ENCODE measurements around the gene CARD9. TPM values are rescaled to one million over a fixed set of nuclear protein-coding genes. Genes with fewer than 3 reads are reported as not detected.

Gene CARD9, protein sequence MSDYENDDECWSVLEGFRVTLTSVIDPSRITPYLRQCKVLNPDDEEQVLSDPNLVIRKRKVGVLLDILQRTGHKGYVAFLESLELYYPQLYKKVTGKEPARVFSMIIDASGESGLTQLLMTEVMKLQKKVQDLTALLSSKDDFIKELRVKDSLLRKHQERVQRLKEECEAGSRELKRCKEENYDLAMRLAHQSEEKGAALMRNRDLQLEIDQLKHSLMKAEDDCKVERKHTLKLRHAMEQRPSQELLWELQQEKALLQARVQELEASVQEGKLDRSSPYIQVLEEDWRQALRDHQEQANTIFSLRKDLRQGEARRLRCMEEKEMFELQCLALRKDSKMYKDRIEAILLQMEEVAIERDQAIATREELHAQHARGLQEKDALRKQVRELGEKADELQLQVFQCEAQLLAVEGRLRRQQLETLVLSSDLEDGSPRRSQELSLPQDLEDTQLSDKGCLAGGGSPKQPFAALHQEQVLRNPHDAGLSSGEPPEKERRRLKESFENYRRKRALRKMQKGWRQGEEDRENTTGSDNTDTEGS
- total RNA-seq: 1 to 10 TPM; 2.3 to 7.4 (median 3.3) TPM

DNA sequence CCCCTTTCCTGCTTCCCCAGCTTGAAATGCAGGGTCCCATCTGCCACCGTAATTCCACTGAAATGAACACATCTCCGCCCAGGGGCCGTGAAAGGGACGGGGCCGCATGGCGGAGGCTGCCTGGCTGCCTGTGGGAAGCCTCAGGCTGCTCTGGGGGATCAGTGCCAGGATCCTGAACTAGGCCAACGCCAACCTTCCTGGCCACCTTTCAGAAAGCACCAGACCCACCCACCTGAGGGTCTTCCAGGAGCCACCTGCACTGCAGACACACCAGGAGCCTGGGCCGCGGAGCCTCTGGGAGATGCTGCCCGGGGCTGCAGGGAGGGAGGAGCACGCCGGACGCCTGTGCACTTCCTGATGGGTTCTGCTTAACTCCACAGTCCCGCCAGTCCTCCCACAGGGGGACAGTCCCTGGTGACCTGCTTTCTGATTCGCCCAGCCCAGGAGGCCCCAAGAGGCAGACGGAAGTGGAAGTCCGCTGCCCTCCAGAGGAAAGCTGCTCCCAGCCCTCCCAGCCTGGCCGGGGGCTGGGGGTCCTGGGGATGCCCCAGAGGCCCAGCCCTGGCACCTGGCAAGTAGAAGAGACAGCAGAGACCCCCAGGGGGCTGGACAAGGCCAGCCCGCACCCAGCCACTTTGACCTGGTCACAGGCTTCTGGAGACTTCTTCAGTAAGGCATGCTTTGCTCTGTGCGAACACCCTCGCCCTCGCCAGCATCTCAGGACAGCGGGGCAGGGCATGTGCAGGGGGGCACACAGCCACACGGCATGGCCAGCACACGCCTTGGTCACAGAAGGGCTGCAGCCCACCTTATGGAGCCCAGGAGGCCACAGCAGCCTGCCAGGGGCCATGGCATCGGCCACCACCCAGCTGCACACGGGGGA is at the start of gene CARD9:
CARD9 (minus strand) TSS at position 370 of the 883 bp plus-strand sequence. CDS start 1,591 bp downstream, outside the sequence.
- peaks cover 8% of the 10 kb centered on the region for H3K36me3 ChIP-seq
- no peaks in the 10 kb centered on the region for H3K9me3 ChIP-seq
- peaks cover 21% of the 10 kb centered on the region for H3K4me1 ChIP-seq
- H3K27me3 ChIP-seq: no peaks in the 10 kb centered on the region
- TF ChIP-seq POLR2AphosphoS5 (IDR thresholded peaks at IDR 0.05): no peak
- TF ChIP-seq, protein P1, sequence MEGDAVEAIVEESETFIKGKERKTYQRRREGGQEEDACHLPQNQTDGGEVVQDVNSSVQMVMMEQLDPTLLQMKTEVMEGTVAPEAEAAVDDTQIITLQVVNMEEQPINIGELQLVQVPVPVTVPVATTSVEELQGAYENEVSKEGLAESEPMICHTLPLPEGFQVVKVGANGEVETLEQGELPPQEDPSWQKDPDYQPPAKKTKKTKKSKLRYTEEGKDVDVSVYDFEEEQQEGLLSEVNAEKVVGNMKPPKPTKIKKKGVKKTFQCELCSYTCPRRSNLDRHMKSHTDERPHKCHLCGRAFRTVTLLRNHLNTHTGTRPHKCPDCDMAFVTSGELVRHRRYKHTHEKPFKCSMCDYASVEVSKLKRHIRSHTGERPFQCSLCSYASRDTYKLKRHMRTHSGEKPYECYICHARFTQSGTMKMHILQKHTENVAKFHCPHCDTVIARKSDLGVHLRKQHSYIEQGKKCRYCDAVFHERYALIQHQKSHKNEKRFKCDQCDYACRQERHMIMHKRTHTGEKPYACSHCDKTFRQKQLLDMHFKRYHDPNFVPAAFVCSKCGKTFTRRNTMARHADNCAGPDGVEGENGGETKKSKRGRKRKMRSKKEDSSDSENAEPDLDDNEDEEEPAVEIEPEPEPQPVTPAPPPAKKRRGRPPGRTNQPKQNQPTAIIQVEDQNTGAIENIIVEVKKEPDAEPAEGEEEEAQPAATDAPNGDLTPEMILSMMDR (IDR thresholded peaks at IDR 0.05): no peak
- TF ChIP-seq POLR2A (IDR thresholded peaks at IDR 0.05): no peak
- no peak for TF ChIP-seq EP300 (IDR thresholded peaks at IDR 0.05)
- DNase-seq (ENCODE audit: low spot score in 2 of 2): no peak
- 27% methylated on average over 6 of the region's 27 CpGs for WGBS
- H3K27ac ChIP-seq: no peak within 1 kb of the TSS
- H3K4me3 ChIP-seq: peak within 1 kb of the TSS; percentile 29

DNA sequence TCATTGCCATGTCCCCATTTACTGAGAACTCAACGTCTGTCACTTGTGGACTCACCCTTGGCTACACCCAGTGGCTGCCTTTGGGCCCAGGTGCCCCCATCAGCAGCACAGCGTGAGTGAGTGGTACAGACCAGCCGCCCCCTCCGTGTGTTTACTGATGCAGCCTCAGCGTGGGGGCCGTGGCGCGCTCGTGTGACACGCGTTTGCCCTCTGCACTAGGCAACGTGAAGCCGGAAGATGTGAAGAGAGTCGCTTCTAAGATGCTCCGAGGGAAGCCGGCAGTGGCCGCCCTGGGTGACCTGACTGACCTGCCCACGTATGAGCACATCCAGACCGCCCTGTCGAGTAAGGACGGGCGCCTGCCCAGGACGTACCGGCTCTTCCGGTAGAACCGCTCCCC is 49.4 kb upstream of the CARD9 start:
- 88% methylated on average over 26 of the region's 26 CpGs for WGBS
- Histone ChIP-seq H3K27me3 (no peaks in the 10 kb centered on the region), H3K9me3 (no peaks in the 10 kb centered on the region), H3K27ac (no peak overlapping the region), H3K4me3 (no peak overlapping the region), H3K36me3 (peaks cover 77% of the 10 kb centered on the region), H3K4me1 (no peaks in the 10 kb centered on the region)
- TF ChIP-seq POLR2A (IDR thresholded peaks at IDR 0.05) (no peak), POLR2AphosphoS5 (IDR thresholded peaks at IDR 0.05) (no peak), EP300 (IDR thresholded peaks at IDR 0.05) (no peak)
- TF ChIP-seq, protein P1 (IDR thresholded peaks at IDR 0.05): no peak
- peak in 1 of 2 donors; percentile 55 for DNase-seq (ENCODE audit: low spot score in 2 of 2)

DNA sequence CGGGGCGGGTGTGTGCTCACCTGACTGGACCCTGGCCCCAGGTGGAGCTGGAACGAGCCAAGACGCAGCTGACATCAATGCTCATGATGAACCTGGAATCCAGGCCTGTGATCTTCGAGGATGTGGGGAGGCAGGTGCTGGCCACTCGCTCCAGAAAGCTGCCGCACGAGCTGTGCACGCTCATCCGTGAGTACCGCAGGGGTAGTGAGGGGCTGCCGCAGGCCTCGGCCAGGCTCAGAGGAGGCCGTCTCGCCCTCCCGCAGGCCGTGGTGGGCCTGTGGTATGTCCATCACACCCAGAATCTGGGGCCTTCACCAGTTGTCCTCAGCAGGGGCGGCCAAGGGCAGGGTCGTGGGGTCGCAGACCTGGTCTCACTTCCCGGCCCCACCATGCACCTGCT is 48.3 kb upstream of the CARD9 start:
- Histone ChIP-seq H3K4me3 (no peak overlapping the region), H3K27ac (no peak overlapping the region), H3K36me3 (peaks cover 88% of the 10 kb centered on the region), H3K27me3 (no peaks in the 10 kb centered on the region), H3K4me1 (no peaks in the 10 kb centered on the region), H3K9me3 (no peaks in the 10 kb centered on the region)
- DNase-seq (ENCODE audit: low spot score in 2 of 2): no peak
- TF ChIP-seq EP300 (IDR thresholded peaks at IDR 0.05): no peak
- TF ChIP-seq POLR2A (IDR thresholded peaks at IDR 0.05): no peak
- TF ChIP-seq POLR2AphosphoS5 (IDR thresholded peaks at IDR 0.05): no peak
- 91% methylated on average over 10 of the region's 21 CpGs for WGBS

DNA sequence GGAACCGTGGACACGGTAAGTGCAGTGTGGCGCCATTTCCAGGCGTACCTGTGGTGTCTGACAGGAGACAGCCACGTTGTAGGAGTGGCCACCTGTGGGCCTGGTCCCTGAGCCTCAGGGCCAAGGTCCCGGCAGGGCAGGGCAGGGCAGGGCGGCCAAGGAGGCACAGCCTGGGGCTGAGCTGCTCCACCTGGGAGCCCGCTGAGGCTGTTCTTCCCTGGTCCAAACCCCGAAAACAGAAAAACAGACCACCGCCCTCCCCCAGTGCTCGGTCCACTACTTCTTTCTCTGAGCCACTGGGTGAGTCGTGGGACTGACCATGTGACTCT is 45.6 kb upstream of the CARD9 start:
- Histone ChIP-seq H3K4me3 (no peak overlapping the region), H3K9me3 (no peaks in the 10 kb centered on the region), H3K27me3 (no peaks in the 10 kb centered on the region), H3K4me1 (no peaks in the 10 kb centered on the region), H3K27ac (no peak overlapping the region), H3K36me3 (peaks cover 100% of the 10 kb centered on the region)
- WGBS: 87% methylated on average over 11 of the region's 12 CpGs
- no peak for DNase-seq (ENCODE audit: low spot score in 2 of 2)
- TF ChIP-seq, protein P1 (IDR thresholded peaks at IDR 0.05): no peak
- no peak for TF ChIP-seq EP300 (IDR thresholded peaks at IDR 0.05)

DNA sequence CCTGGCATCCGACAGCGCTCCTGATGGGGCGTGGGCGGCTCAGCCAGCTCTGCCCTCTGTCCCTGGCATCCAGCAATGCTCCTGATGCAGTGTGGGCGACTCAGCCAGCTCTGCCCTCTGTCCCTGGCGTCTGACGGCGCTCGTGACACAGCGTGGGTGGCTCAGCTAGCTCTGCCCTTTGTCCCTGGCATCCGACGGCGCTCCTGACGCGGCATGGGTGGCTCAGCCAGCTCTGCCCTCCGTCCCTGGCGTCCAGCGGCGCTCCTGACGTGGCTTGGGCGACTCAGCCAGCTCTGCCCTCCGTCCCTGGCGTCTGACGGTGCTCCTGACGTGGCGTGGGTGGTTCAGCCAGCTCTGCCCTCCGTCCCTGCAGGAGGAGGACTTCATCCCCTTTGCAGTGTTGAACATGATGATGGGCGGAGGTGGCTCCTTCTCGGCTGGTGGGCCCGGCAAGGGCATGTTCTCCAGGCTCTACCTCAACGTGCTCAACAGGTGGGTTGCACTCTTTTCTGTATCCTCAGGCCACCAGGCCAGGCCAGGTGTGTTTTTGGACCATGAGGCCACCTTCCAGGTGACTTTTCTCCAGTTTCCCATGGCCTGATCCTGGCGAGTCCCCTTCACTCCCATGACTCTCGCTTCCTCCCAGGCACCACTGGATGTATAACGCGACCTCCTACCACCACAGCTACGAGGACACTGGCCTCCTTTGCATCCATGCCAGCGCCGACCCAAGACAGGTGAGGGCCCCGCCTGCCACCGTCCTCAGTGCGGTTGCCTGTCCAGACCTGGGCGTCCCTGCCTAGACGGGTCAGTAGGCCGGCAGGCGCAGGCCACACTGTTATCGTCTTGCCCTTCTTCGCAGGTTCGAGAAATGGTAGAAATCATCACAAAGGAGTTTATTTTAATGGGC is 45.0 kb upstream of the CARD9 start:
- no peaks in the 10 kb centered on the region for H3K9me3 ChIP-seq
- no peaks in the 10 kb centered on the region for H3K27me3 ChIP-seq
- no peak overlapping the region for H3K27ac ChIP-seq
- no peaks in the 10 kb centered on the region for H3K4me1 ChIP-seq
- TF ChIP-seq POLR2AphosphoS5 (IDR thresholded peaks at IDR 0.05) (no peak), EP300 (IDR thresholded peaks at IDR 0.05) (no peak), POLR2A (IDR thresholded peaks at IDR 0.05) (no peak)
- TF ChIP-seq, protein P1 (IDR thresholded peaks at IDR 0.05): no peak
- DNase-seq (ENCODE audit: low spot score in 2 of 2): no peak
- 91% methylated on average over 20 of the region's 48 CpGs for WGBS
- no peak overlapping the region for H3K4me3 ChIP-seq
- peaks cover 100% of the 10 kb centered on the region for H3K36me3 ChIP-seq

Data from suprapubic skin (tissue), 4 donors.